CD4-positive, alpha-beta T cell treated with Interleukin-21 for 1 hour (primary cell): ENCODE data around the gene FIZ1.

Experiments used
- DNase-seq: peaks from one replicate; pipeline ENCODE4 v3.0.0-alpha.2; 2020

The FIZ1 gene

DNA sequence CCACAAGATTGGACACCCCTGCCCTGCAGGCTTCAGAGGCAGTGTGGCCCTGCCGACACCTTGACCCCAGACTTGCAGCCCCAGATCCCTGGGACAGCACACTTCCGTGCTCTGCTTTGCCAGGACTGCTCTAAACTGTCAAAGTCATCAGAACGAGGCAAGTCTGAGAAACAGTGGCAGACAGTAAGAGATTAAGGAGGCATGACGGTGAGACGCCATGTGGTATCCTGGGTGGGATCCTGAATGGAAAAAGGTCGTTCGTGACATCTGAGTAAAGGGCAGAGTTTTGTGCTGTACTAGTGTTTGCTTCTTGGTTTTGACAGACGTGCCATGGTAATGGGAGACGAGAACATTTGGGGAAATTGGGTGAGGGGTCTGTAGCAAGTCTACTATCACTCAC is 32.5 kb downstream of the FIZ1 start:
- no peak for DNase-seq

DNA sequence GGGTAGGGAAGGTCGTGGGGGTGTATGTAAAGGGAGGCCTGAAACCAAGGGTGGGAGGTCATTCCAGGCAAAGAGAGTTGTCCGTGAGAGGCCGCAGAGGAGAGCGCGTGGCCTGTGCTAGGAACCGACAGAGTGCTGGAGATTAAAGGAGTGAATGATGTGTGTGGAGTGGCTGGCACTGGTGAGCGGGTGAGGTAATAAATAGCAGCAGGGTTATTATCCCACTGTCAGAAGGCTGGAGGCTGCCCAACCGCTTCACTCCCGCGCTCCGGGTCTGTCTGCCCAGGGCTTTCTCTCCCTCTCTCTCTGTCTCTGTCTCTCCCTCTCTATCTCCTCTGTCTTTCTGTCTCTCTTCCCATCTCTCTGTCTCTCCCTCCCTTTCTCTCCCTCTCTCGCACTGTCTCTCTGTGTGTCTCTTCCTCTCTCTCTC is 36.0 kb downstream of the FIZ1 start:
- DNase-seq = no peak

DNA sequence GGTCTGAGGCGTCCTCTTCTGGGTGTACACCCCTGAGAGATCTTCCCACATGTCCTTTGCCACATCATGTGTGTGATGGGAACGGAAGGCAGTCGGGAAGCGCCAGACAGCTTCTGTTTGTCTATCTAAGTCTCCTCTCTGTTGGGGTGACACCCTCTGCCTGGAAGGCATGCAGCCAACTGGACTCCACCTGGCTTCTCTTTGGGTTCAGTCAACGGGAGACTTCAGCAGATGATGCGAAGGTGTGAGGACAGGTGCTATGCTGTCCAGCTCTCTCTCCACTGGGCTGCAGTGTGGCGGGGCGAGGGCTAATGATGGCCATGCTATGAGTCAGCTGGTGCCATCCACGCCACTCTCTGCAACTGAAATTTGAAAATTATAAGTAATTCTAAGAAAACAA is 39.6 kb downstream of the FIZ1 start:
- no peak for DNase-seq

DNA sequence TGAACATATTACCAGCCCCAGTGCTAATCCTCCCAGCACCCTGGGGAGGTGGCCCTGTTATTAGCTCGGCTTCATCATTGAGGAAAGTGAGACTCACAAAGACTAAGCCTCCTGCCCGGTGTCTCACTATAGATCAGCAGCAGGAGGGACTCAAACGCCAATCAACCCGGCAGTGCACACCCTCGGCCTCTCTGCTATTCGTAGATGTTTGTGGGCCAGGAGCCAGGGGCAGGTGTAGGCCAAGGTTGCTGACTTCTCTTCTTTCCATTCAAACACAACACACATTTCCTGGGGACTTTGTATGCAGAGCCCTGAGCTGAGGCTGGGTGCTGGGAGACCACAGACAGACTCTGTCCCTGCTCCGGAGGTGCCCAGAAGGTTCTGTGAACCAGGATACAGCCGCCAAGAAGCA is 44.6 kb downstream of the FIZ1 start:
- DNase-seq = no peak

DNA sequence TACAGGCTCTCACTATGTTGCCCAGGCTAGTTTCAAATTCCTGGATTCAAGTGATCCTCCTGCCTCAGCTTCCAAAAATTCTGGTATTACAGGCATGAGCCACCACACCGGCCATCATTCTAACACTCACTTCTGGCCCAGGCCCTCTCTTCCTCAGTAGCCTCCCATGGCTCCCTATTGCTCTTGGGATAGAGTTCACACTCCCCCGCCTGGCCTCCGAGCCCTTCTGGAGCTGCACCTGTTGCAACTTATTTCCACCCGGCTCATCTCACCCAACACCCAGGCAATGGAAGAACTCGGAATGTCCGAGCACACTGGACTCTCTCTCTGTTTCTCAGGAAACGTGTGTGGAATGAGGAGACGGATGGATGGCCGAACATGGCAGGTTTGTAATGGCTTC is 45.0 kb downstream of the FIZ1 start:
- DNase-seq = no peak

DNA sequence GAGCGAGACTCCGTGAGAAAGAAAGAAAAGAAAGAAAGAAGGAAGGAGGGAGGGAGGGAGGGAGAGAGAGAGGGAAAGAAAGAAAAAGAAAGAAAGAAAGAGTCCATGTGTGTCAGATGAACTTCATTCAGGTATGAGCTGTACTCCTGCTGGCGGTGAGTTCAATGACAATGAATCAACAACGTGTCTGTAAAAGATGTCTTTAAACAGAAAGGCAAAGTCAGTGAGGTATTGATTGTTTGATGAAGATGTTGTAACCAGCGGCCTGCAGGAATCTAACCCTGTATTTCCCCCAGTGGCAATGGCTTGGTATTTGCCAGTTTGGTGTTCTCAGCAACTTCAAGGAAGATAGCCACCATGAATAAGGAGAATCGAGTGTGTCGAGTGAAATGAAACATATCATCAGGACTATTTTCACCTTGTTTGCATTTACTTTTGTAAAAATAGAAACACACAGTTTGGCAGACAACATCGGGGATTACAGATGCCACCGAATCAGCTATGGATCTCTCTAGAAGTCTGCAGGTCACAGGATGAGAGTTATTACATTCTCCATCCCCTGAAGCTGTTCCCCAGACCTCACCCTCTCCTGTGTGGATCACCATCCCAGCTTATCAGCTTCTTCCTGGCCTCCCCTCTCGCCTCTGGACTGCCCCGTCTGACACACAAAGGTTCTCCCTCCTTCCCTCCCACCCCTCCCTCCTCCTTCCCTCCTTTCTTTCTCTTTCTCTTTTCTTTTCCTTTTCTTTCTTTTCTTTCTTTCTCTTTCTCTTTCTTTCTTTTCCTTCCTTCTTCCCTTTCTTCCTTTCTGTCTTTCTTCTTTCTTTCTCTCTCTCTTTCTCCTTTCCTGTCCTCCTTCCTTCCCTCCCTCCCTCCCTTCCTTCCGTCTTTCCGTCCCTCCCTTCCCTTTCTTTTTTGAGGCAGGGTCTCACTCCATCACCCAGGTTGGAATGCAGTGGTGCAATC is 45.8 kb downstream of the FIZ1 start:
- no peak for DNase-seq

DNA sequence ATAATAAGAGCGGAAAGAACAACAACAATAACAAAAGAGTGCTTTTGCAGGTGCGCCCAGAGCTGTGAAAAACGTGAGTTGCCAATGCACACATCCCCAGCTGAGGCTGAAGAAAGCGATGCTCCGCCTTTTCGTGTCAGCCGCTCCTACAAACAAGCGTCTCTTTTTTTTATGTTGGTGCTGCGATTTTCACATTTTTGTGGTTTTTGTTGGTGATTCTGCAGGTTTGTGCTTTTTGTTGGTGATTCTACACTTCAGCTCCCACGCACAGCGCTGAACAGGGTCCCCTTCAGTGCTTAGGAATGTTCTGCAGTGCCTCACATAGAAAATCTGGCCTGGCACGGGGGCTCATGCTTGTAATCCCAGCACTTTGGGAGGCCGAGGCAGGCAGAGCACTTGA is 46.7 kb downstream of the FIZ1 start:
- DNase-seq = no peak

DNA sequence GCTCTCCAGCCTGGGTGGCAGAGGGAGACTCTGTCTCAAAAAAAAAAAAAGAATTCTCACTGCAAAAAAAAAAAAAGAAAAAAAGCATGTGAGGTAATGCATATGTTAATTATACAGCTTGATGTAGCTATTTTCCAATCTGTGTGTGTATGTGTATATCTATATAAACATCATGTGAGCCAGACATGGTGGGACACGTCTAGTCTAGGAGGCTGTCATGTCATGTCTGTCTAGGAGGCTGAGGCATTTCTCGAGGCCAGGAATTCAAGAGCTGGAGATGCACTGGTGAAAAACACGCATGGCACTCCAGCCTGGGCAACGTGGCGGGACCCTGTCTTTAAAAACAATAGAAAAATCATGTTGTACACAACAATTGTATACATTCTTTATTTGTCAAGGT is 47.1 kb downstream of the FIZ1 start:
- no peak for DNase-seq

DNA sequence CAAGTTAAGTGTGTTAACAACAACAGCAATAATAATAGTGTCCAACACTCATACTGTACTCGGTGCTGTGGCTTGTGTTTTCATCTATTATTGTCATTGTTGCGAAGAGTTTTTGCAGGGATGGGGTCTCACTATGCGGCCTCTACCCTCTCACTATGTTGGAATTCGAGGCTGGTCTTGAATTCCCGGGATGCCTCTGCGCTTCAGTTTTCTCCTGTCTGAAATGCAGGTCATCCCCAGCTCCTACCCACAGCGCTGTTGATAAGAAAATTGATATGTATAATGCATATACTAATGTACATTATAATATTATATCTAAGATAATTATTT is 49.0 kb downstream of the FIZ1 start:
- DNase-seq = no peak

DNA sequence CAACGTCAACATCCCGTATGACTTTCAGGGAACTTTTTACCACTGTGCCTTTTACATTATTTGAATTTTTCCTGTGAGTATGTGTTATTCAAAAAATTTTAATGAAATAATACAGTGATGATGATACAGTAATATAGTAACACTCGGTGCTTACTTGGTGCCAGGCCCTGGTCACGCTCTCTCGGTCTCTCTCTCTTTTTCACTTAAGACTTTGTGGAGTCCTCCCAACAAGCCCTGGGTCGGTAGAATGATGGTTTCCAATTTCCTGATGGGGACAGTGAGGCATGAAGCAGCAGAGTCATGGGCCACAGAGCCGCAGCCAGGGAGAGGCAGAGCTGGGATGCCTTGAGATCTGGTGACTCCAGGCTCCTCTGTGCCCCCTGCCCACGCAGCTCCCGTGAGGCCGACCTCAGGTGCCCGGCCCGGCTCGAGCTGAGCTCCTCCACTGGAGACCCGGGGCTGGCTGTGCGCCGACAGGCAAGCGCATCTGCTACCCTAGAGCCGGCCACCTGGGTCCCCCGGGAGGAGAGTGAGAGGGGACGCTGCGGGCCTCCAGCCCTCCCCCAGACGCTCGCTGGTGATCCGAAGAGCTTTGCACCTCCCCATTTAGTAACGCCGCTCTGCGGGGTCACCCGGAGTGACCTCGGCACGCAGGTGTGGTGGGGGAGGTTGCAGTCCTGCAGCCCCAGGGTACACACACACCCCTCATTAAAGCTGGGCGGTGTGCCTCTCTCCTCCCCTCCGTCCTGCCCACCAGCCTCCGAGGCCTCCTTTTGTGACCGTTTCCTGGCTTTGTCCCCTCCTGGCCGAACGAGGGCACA is 49.6 kb downstream of the FIZ1 start:
- DNase-seq = no peak

DNA sequence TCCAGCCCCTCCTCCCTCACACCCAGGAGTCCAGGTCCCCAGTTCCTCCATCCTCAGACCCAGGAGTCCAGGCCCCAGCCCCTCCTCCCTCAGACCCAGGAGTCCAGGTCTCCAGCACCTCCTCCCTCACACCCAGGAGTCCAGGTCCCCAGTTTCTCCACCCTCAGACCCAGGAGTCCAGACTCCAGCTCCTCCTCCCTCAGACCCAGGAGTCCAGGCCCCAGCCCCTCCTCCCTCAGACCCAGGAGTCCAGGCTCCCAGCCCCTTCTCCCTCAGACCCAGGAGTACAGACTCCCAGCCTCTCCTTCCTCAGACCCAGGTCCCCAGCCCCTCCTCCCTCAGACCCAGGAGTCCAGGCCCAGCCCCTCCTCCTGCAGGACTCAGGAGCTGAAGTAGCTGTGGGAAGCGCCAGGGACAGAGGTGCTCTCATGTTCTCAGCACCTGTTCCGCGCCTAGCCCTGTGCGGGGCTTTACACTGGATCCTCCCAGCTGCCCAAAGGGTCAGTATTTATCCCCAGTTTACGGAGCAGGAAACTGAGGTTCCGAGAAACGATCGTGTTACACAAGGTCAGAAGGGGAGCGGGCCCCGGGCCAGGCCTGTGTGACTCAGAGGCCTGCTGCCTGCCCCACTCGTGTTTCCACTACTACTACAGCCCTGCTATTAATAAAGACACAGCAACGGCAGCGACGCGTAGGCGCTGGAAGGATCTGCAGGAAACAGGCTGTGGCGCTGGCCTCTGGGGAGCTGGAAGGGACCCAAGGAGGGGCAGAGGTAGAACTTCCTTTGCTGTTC is 52.3 kb downstream of the FIZ1 start:
- no peak for DNase-seq

DNA sequence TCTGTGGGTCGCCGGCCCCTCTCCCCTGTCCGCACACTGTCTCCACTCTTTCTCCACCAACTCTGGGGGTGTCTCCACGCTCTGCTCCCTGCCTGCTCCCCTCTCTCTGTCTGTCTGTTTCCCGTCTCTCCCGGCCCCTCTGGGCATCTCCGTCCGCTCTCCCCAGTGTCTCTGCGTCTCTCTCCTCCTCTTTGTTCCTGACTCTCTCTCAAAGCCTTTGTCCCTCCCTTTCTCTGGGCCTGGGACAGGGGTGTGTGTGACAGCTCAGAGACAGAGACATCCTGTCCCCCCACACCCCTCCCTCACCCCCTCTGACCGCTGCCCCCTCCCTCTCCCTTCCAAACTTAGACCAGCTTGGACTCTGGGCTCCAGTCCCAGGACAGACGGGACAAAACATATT is 53.3 kb downstream of the FIZ1 start:
- no peak for DNase-seq

DNA sequence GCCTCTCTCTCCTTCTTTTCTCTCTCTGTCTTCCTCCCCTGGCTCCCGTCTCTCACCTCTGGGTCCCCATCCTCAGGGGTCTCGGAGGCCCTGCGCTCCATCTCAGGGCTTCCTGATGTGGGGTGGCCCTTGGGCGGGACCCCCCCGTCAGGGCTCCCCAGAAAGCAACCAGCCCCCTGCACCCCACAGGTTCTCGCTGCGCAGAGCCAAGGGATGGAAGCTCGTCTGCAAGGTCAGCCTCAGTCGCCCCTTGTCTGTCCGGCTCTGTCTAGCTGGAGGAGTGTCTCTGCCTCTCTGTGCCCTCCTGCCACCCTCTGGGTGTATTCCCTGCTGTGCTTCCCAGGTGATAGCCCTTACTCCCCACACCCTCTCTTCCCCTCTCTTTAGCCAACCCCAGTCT is 53.9 kb downstream of the FIZ1 start, which contains the start of gene SBK3:
TSS of gene SBK3 (minus strand) at position 101 of the 400 bp plus-strand sequence. CDS start at position 101, 0 bp downstream.
- DNase-seq = no peak

DNA sequence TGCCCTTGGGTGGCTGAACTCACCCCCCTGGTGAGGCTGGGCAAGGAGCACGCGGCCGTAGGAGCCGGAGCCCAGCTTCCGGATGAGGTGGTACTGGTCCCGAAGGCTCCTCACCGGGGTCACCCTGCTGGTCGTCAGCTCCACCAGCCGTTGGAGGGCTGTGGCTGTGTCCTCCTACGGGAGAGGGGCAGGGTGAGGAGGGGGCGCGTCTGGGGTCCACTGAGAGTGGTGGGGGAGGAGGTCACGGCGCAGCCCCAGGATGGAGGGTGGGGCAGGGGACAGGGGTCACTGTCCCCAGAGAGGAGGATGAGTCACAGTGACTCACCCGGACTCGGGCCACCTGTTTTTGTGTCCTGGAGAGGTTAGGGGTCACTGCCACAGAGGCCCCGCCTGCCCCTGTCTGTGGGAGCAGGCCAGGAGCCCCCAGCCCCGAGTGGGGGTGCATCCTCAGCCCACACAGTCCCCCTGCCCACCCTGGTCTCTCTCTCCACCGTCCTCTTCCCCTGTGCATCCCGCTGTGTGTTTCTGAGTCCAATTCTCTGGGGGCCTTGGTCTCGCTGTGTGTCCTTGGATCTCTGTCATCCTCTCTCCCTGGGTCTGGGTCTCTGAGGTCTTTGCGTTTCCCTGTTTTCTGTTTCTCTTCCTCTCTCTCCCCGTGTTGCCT is 54.4 kb downstream of the FIZ1 start:
- DNase-seq = no peak

DNA sequence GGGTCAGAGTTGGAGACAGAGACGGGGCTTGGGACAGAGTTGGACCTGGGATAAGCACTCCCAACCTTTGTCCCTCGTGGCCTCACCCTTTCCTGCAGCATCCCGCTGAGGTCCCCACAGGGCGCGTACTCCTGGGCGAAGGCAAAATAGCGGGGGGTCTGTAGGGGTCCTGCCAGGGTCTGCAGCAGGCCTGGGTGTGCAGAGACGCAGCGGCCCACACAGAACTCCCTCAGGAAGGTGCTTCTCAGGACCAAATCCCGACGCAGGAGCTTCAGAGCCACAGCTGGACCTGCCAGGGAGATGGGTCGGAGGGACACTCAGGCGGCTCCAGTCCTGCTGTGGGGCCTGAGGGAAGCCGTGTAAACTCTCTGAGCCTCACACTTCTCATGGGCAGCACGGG is 55.3 kb downstream of the FIZ1 start:
- DNase-seq = no peak

DNA sequence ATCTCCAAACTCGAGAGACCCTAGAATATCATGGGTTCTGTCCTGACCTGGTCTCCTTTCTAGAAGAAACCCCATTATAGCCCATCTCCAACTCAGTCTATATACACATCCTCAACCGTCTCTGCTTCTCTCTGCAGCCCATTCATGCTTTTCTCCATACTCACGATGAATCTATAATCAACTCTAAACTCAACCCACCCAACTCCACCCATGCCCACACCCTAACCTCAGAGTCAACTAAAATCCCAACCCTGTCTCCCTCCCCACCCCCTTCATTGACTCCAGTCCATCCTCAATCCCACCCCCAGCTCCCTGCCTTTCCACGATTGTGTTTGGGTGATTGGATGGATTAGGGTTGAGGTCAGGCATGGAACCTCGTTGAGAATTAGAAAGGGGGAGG is 55.8 kb downstream of the FIZ1 start:
- no peak for DNase-seq

DNA sequence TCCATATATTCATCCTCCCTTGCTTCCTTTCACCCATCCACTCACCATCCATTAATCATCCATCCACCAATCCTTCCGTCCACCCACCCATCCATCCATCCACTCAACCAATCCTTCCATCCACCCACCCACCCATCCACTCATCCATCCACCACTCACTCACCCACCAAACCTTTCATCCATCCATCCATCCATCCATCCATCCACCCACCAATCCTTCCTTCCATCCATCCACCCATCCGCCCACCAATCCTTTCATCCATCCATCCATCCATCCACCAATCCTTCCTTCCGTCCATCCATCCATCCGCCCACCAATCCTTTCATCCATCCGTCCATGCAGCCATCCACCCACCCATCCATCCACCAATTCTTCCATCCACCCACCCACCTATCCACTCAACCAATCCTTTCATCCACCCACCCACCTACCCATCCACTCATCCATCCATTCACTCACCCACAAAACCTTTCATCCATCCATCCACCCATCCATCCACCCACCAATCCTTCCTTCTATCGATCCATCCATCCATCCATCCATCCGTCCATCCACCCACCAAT is 56.9 kb downstream of the FIZ1 start:
- no peak for DNase-seq
